T-cell (primary cell): Measurements from ENCODE around the gene PODXL2. TPM values are rescaled to one million over a fixed set of nuclear protein-coding genes. Genes with fewer than 3 reads are reported as not detected.

Source experiments
- ATAC-seq, 4 experiments: fragments of 200-7000 bp in 3 of 4; fragments of 150-1000 bp in 1 of 4; cut with Tn5 transposase; replicated peaks in 1 of 4; 1 replicate in 3 of 4; 2 replicates in 1 of 4; pipeline ENCODE4 v1.10.0; 2021; ENCODE audit warnings: moderate library complexity in 3 of 4, mild to moderate bottlenecking in 2 of 4, moderate number of reproducible peaks in 1 of 4
- CTCF ChIA-PET, 2 donors: fragments of 300-600 bp; sonication (Branson Sonifier 250); formaldehyde crosslinking; loops; one replicate each; lab custom pipeline; 2022; ENCODE audit warnings: antibody characterized with exemption in 2 of 2; lab: Charles Lee
- POLR2A ChIA-PET, 2 donors: fragments of 300-600 bp; sonication (Branson Sonifier 250); formaldehyde crosslinking; loops; one replicate each; lab custom pipeline; 2022; ENCODE audit warnings: antibody characterized with exemption in 2 of 2; lab: Charles Lee
- DNase-seq, 35 experiments: peaks; one replicate each; pipeline versions ENCODE4 v3.0.0 to v3.0.0-alpha.2; 2013 to 2023
- H3K27ac ChIP-seq: one replicate; pipeline ENCODE4 v1.5.1; 2013; ENCODE audit warnings: low read length
- H3K27me3 ChIP-seq, 2 experiments: replicated peaks in 1 of 2; 1 replicate in 1 of 2; 2 replicates in 1 of 2; pipeline versions ENCODE4 v1.6.1 to v1.7.0; 2013; ENCODE audit warnings: low read length in 1 of 2, mixed read lengths in 1 of 2; ENCODE audit not compliant: control insufficient read depth in 2 of 2, insufficient read depth in 2 of 2; ENCODE audit errors: extremely low read depth in 1 of 2
- H3K36me3 ChIP-seq, 2 donors: 1 replicate in 1 of 2; 2 replicates in 1 of 2; pipeline versions ENCODE4 v1.6.1 to v1.7.0; 2013; ENCODE audit warnings: low read length in 1 of 2; ENCODE audit not compliant: control insufficient read depth in 2 of 2, insufficient read depth in 1 of 2; ENCODE audit errors: extremely low read depth in 1 of 2
- H3K4me1 ChIP-seq, 2 experiments: 1 replicate in 1 of 2; 2 replicates in 1 of 2; pipeline versions ENCODE4 v1.6.1 to v1.7.0; 2013; ENCODE audit warnings: low read length in 2 of 2, mixed read lengths in 1 of 2; ENCODE audit not compliant: insufficient read depth in 2 of 2, control insufficient read depth in 1 of 2; ENCODE audit errors: extremely low read depth in 1 of 2
- H3K4me3 ChIP-seq, 2 donors: 1 replicate in 1 of 2; 2 replicates in 1 of 2; pipeline versions ENCODE4 v1.5.1 to v1.7.0; 2013; ENCODE audit warnings: mild to moderate bottlenecking in 2 of 2, low read length in 1 of 2, moderate library complexity in 1 of 2; ENCODE audit not compliant: control insufficient read depth in 1 of 2; ENCODE audit errors: extremely low read depth in 1 of 2
- H3K9me3 ChIP-seq: 2 replicates; pipeline ENCODE4 v1.7.0; 2013
- H3K27ac Mint-ChIP-seq, 2 donors: one replicate each; pipeline ENCODE4 v1.8.0; 2020 to 2021; ENCODE audit warnings: mild to moderate bottlenecking in 2 of 2, mixed read lengths in 2 of 2
- H3K27me3 Mint-ChIP-seq, 2 donors: one replicate each; pipeline ENCODE4 v1.8.0; 2021 to 2022; ENCODE audit warnings: mixed read lengths in 2 of 2
- H3K36me3 Mint-ChIP-seq: one replicate; pipeline ENCODE4 v1.8.0; 2021; ENCODE audit warnings: mixed read lengths
- H3K4me1 Mint-ChIP-seq, 3 donors: one replicate each; pipeline ENCODE4 v1.8.0; 2020 to 2022; ENCODE audit warnings: mixed read lengths in 3 of 3, mild to moderate bottlenecking in 1 of 3
- H3K4me3 Mint-ChIP-seq, 3 donors: one replicate each; pipeline ENCODE4 v1.8.0; 2020 to 2022; ENCODE audit warnings: mild to moderate bottlenecking in 3 of 3, mixed read lengths in 3 of 3, moderate library complexity in 3 of 3
- H3K9me3 Mint-ChIP-seq, 3 donors: one replicate each; pipeline ENCODE4 v1.8.0; 2020 to 2022; ENCODE audit warnings: mixed read lengths in 3 of 3
- WGBS: methylation state at CpG from one replicate; pipeline ENCODE4 v1.1.5; 2013; ENCODE audit warnings: missing lambda C conversion rate; ENCODE audit not compliant: insufficient coverage; 5-methylcytosine and 5-hydroxymethylcytosine counted together
- total RNA-seq, 35 experiments: library from RNA in 6 of 35; stranded (reverse) in 6 of 35; fragments of 120-200 nt in 1 of 35; gene quantifications; one replicate each; pipeline versions ENCODE4 v1.2.1 to v1.2.4 and lab custom pipeline; 2013 to 2026

PODXL2 gene
- total RNA-seq, 5 donors from 2014 or later (not counting 1 experiment from before 2014, with no cell fraction given) = 2.0 to 4.7 (median 4.2) TPM

- H3K4me3 Mint-ChIP-seq = no peak overlapping the region
- DNase-seq = no peak
- ATAC-seq = no peak
- no peaks in the 10 kb centered on the region for H3K36me3 ChIP-seq
- no peaks in the 10 kb centered on the region for H3K4me1 ChIP-seq
- no peak overlapping the region for H3K4me3 ChIP-seq
- H3K9me3 Mint-ChIP-seq = no peaks in the 10 kb centered on the region
- no peaks in the 10 kb centered on the region for H3K4me1 Mint-ChIP-seq
- 76% methylated on average over 5 of the region's 8 CpGs for WGBS
- peaks cover 14 to 21% of the 10 kb centered on the region in 2 donors for H3K27me3 Mint-ChIP-seq
- H3K27ac Mint-ChIP-seq = no peak overlapping the region
- H3K9me3 ChIP-seq = no peaks in the 10 kb centered on the region
- no peaks in the 10 kb centered on the region for H3K36me3 Mint-ChIP-seq
- H3K27me3 ChIP-seq = peaks cover 0 to 37% of the 10 kb centered on the region in 2 experiments
- no peak overlapping the region for H3K27ac ChIP-seq
- ChIA-PET CTCF (no interaction called here), POLR2A (no interaction called here)
These were observed 90.4 kb downstream of the PODXL2 start for GRCh38 chr3:127719369-127719768.

GRCh38 chr3:127720161-127720823 lies 91.3 kb downstream of the PODXL2 start:
- H3K36me3 Mint-ChIP-seq = no peaks in the 10 kb centered on the region

GRCh38 chr3:127720985-127721935 lies 92.3 kb downstream of the PODXL2 start:
- Mint-ChIP-seq H3K4me3 (no peak overlapping the region), H3K27me3 (peaks cover 9 to 24% of the 10 kb centered on the region in 2 donors), H3K36me3 (no peaks in the 10 kb centered on the region), H3K27ac (no peak overlapping the region), H3K4me1 (no peaks in the 10 kb centered on the region), H3K9me3 (no peaks in the 10 kb centered on the region)
- no peak for DNase-seq
- H3K27ac ChIP-seq = no peak overlapping the region
- ChIA-PET POLR2A (interaction anchor here in 1 of 2 donors (0.6 kb wide), 1 partner anchor 14 kb away, joined by 8 read pairs; no protein-coding TSS in a partner anchor), CTCF (no interaction called here)
- H3K4me1 ChIP-seq = no peaks in the 10 kb centered on the region
- peaks cover 0 to 32% of the 10 kb centered on the region in 2 experiments for H3K27me3 ChIP-seq
- no peak overlapping the region for H3K4me3 ChIP-seq
- 89% methylated on average over 12 of the region's 17 CpGs for WGBS
- no peak for ATAC-seq
- no peaks in the 10 kb centered on the region for H3K9me3 ChIP-seq
- H3K36me3 ChIP-seq = no peaks in the 10 kb centered on the region

More at GRCh38 chr3:127720161-127720823, 91.3 kb downstream of the PODXL2 start:
- H3K27me3 ChIP-seq = peaks cover 0 to 39% of the 10 kb centered on the region in 2 experiments
- no peaks in the 10 kb centered on the region for H3K36me3 ChIP-seq
- H3K9me3 Mint-ChIP-seq = no peaks in the 10 kb centered on the region
- CTCF ChIA-PET = no interaction called here
- H3K27me3 Mint-ChIP-seq = peaks cover 14 to 27% of the 10 kb centered on the region in 2 donors
- H3K27ac Mint-ChIP-seq = no peak overlapping the region
- H3K4me1 ChIP-seq = no peaks in the 10 kb centered on the region
- H3K4me1 Mint-ChIP-seq = no peaks in the 10 kb centered on the region
- DNase-seq (no peak), ATAC-seq (no peak)
- no peak overlapping the region for H3K4me3 ChIP-seq
- H3K27ac ChIP-seq = no peak overlapping the region
- WGBS = 98% methylated on average over 10 of the region's 15 CpGs
- POLR2A ChIA-PET = no interaction called here
- no peak overlapping the region for H3K4me3 Mint-ChIP-seq
- no peaks in the 10 kb centered on the region for H3K9me3 ChIP-seq

- 88% methylated on average over 10 of the region's 13 CpGs for WGBS
- H3K4me3 Mint-ChIP-seq = no peak overlapping the region
- H3K9me3 Mint-ChIP-seq = no peaks in the 10 kb centered on the region
- Histone ChIP-seq H3K4me3 (no peak overlapping the region), H3K9me3 (no peaks in the 10 kb centered on the region), H3K4me1 (no peaks in the 10 kb centered on the region), H3K27me3 (peaks cover 0 to 22% of the 10 kb centered on the region in 2 experiments), H3K27ac (no peak overlapping the region), H3K36me3 (no peaks in the 10 kb centered on the region)
- no peaks in the 10 kb centered on the region for H3K36me3 Mint-ChIP-seq
- H3K27me3 Mint-ChIP-seq = peaks cover 7 to 24% of the 10 kb centered on the region in 2 donors
- ChIA-PET POLR2A (no interaction called here), CTCF (no interaction called here)
- no peak for ATAC-seq
- no peaks in the 10 kb centered on the region for H3K4me1 Mint-ChIP-seq
- no peak overlapping the region for H3K27ac Mint-ChIP-seq
- DNase-seq = no peak
These were observed 93.3 kb downstream of the PODXL2 start for GRCh38 chr3:127722091-127722784.

Other genes with a start within 250 kb of the PODXL2 start
- 10 to 100 TPM; 17.1 to 38.4 (median 34.6) TPM for gene TPRA1, start 38.5 kb upstream of the PODXL2 start, total RNA-seq
- 10 to 100 TPM in 4 of 5 donors, 1 to 10 TPM in 1; 8.4 to 23.2 (median 14.1) TPM for gene MCM2, start 30.8 kb upstream of the PODXL2 start, total RNA-seq
- 100 to 1,000 TPM; 107 to 187 (median 166) TPM for gene ABTB1, start 43.8 kb downstream of the PODXL2 start, total RNA-seq
- gene MGLL, start 193.3 kb downstream of the PODXL2 start, total RNA-seq = 1 to 10 TPM in 4 of 5 donors, under 1 TPM in 1; 0.78 to 3.7 (median 1.8) TPM